MCF 10A (cell line): ENCODE results near the gene MTHFD1L. TPM values are rescaled to one million over a fixed set of nuclear protein-coding genes. Genes with fewer than 3 reads are reported as not detected.

ENCODE experiments used
- BruUV-seq: library from RNA; stranded (reverse); fragments of 400-500 nt; replicated peaks from 2 replicates; lab custom pipeline; 2021; lab: Mats Ljungman, UMichigan
- CTCF ChIA-PET: fragments of 300-600 bp; sonication (Branson Sonifier 250); formaldehyde crosslinking; extraction: SDS; loops from one replicate; lab custom pipeline; 2021; ENCODE audit warnings: antibody characterized with exemption, inconsistent platforms; lab: Yijun Ruan, JAX
- POLR2A ChIA-PET: fragments of 300-600, 350-650 bp; sonication (Branson Sonifier 250); formaldehyde crosslinking; extraction: SDS; loops from one replicate; lab custom pipeline; 2020; ENCODE audit warnings: antibody characterized with exemption, inconsistent platforms; lab: Yijun Ruan, JAX
- DNase-seq: peaks from one replicate; pipeline ENCODE4 v3.0.0-alpha.2; 2018; ENCODE audit not compliant: unreplicated experiment
- H3K27ac Mint-ChIP-seq: one replicate; pipeline ENCODE4 v1.8.0; 2022; ENCODE audit warnings: mild to moderate bottlenecking, low read depth, mixed read lengths; ENCODE audit not compliant: unreplicated experiment
- H3K27me3 Mint-ChIP-seq: one replicate; pipeline ENCODE4 v1.8.0; 2022; ENCODE audit warnings: mixed read lengths; ENCODE audit not compliant: insufficient read depth, unreplicated experiment
- H3K36me3 Mint-ChIP-seq: one replicate; pipeline ENCODE4 v1.8.0; 2022; ENCODE audit warnings: mild to moderate bottlenecking, moderate library complexity, mixed read lengths; ENCODE audit not compliant: insufficient read depth, unreplicated experiment
- H3K4me1 Mint-ChIP-seq: one replicate; pipeline ENCODE4 v1.8.0; 2022; ENCODE audit warnings: mixed read lengths; ENCODE audit not compliant: insufficient read depth, unreplicated experiment
- H3K4me3 Mint-ChIP-seq: one replicate; pipeline ENCODE4 v1.8.0; 2022; ENCODE audit warnings: mild to moderate bottlenecking, moderate library complexity, mixed read lengths; ENCODE audit not compliant: unreplicated experiment
- H3K9me3 Mint-ChIP-seq: one replicate; pipeline ENCODE4 v1.8.0; 2022; ENCODE audit warnings: mixed read lengths; ENCODE audit not compliant: unreplicated experiment
- intact Hi-C: fragments of 100-400 bp; cut with micrococcal nuclease; formaldehyde crosslinking; loops from 2 replicates; pipeline ENCODE4 v1.14.1; 2022
- total RNA-seq: library from RNA; stranded (reverse); gene quantifications from 2 replicates; pipeline ENCODE4 v1.2.3, GENCODE V29; 2022
- TF ChIP-seq, protein P1 (sequence below): fragments of 200-600 bp; IDR thresholded peaks from one replicate; pipeline ENCODE4 v1.8.0; 2022; ENCODE audit warnings: antibody characterized with exemption, mild to moderate bottlenecking; ENCODE audit not compliant: unreplicated experiment

Gene MTHFD1L
- total RNA-seq, 1 experiment from 2014 or later = 110 TPM

DNA sequence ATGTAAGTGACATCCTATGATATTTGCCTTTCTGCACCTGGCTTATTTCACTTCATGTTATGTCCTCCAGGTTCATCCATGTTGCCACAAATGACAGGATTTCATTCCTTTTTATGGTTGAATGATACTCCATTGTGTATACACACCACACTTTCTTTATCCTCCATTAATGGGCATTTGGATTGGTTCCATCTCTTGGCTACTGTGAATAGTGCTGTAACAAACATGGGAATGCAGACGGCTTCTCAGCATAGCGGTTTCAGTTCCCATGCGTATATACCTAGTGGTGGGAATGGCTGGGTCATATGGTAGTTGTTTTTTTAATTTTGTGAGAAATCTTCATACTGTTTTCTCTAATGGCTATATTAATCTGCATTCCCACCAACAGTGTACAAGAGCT is 14.8 kb downstream of the MTHFD1L start:
- no peaks in the 10 kb centered on the region for H3K9me3 Mint-ChIP-seq
- POLR2A ChIA-PET = interaction anchor here (1.1 to 1.5 kb wide), 2 partner anchors 11 to 13 kb away, joined by 3 read pairs; no protein-coding TSS in a partner anchor
- no TSS peak for BruUV-seq
- H3K4me3 Mint-ChIP-seq = no peak overlapping the region
- TF ChIP-seq, protein P1, sequence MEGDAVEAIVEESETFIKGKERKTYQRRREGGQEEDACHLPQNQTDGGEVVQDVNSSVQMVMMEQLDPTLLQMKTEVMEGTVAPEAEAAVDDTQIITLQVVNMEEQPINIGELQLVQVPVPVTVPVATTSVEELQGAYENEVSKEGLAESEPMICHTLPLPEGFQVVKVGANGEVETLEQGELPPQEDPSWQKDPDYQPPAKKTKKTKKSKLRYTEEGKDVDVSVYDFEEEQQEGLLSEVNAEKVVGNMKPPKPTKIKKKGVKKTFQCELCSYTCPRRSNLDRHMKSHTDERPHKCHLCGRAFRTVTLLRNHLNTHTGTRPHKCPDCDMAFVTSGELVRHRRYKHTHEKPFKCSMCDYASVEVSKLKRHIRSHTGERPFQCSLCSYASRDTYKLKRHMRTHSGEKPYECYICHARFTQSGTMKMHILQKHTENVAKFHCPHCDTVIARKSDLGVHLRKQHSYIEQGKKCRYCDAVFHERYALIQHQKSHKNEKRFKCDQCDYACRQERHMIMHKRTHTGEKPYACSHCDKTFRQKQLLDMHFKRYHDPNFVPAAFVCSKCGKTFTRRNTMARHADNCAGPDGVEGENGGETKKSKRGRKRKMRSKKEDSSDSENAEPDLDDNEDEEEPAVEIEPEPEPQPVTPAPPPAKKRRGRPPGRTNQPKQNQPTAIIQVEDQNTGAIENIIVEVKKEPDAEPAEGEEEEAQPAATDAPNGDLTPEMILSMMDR = no peak
- intact Hi-C loops = no loop called here
- no peak for DNase-seq
- H3K27ac Mint-ChIP-seq = peak overlapping the region; percentile 84
- CTCF ChIA-PET = interaction anchor here (0.6 to 2.7 kb wide), 5 partner anchors 11 to 135 kb away, joined by 3 to 9 read pairs (median 3); no protein-coding TSS in a partner anchor
- peaks cover 67% of the 10 kb centered on the region for H3K36me3 Mint-ChIP-seq
- H3K27me3 Mint-ChIP-seq = no peaks in the 10 kb centered on the region
- H3K4me1 Mint-ChIP-seq = peaks cover 28% of the 10 kb centered on the region

DNA sequence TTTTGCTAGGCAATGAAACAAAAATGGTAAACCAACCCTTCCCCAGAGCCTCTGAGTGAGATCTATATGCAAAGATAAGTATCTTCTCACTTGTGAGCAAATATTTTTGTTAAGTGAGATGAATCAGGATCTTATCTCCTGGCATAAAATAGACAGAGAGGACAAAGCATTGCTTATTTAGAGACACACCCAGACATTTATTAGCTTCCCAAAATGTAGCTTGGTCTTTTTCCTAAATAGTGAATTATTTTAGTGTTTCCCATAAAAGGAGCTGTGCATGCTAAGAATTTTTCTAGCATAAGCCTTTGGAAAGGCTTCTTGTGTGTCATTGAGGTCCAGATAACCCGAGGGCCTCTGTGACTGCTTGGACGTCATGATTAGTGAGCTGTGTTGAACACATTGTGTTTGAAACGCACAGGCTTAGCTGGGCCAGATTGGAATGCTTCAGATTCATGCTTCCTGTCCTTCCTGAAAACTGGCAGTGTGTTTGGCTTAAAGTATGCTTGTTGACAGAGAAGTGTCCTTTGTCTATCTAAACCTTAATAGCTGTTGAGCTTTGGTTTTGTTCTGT is 16.5 kb downstream of the MTHFD1L start:
- Mint-ChIP-seq H3K27me3 (no peaks in the 10 kb centered on the region), H3K36me3 (peaks cover 75% of the 10 kb centered on the region), H3K4me3 (no peak overlapping the region), H3K9me3 (no peaks in the 10 kb centered on the region), H3K27ac (peak overlapping the region; percentile 84), H3K4me1 (peaks cover 19% of the 10 kb centered on the region)
- peak; percentile 72 for DNase-seq
- TF ChIP-seq, protein P1 = no peak
- no TSS peak for BruUV-seq
- CTCF ChIA-PET = interaction anchor here (0.7 to 1.8 kb wide), 12 partner anchors 9 to 492 kb away, joined by 3 to 16 read pairs (median 5); partner anchors contain the start of gene MTHFD1L
- intact Hi-C loops = no loop called here
- POLR2A ChIA-PET = interaction anchor here (0.6 to 1.9 kb wide), 11 partner anchors 9 to 509 kb away, joined by 3 to 17 read pairs (median 3); partner anchors contain the start of gene MTHFD1L

DNA sequence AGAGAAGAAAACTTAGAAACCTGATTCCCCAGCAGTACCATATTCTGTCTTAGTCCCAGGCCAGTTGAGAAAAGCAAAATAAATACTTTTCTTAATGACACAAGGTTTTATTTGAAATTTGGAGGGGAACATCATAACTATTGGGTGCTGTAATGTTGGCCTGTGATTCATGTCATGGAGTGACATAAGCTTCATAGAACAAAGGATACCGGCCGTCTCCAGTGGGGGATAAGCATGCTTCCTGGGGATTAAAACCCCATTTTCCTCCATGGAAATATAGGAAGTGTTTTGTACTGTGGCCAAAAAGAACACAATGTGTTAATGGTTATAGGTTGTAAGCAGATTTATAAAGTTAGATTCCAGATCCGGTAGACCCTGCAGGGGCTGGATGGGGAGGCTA is 18.0 kb downstream of the MTHFD1L start:
- ChIA-PET CTCF (no interaction called here), POLR2A (no interaction called here)
- H3K9me3 Mint-ChIP-seq = no peaks in the 10 kb centered on the region
- intact Hi-C loops = no loop called here
- TF ChIP-seq, protein P1 = no peak
- no TSS peak for BruUV-seq
- H3K27me3 Mint-ChIP-seq = no peaks in the 10 kb centered on the region
- peaks cover 19% of the 10 kb centered on the region for H3K4me1 Mint-ChIP-seq
- DNase-seq = no peak
- peaks cover 81% of the 10 kb centered on the region for H3K36me3 Mint-ChIP-seq
- H3K27ac Mint-ChIP-seq = peak overlapping the region; percentile 84
- H3K4me3 Mint-ChIP-seq = no peak overlapping the region

DNA sequence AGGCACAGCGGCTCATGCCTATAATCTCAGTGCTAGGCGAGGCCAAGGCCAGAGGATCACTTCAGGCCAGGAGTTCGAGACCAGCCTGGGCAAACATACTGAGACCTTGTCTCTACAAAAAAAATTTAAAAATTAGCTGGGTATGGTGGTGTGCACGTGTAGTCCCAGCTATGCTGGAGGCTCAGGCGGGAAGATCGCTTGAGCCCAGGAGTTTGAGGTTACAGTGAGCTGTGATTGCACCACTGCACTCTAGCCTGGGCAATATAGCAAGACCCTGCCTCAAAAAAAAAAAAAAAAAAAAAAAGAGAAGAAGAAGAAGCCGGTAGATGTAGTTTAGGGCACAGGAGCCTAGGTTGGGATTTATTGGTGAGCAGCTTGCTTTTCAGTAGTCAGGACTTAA is 20.7 kb downstream of the MTHFD1L start:
- TF ChIP-seq, protein P1 = no peak
- intact Hi-C loops = no loop called here
- H3K9me3 Mint-ChIP-seq = no peaks in the 10 kb centered on the region
- H3K4me3 Mint-ChIP-seq = no peak overlapping the region
- peaks cover 76% of the 10 kb centered on the region for H3K36me3 Mint-ChIP-seq
- H3K4me1 Mint-ChIP-seq = peaks cover 10% of the 10 kb centered on the region
- no peak overlapping the region for H3K27ac Mint-ChIP-seq
- H3K27me3 Mint-ChIP-seq = no peaks in the 10 kb centered on the region
- BruUV-seq = no TSS peak
- no peak for DNase-seq
- POLR2A ChIA-PET = no interaction called here
- CTCF ChIA-PET = interaction anchor here (0.6 to 1.0 kb wide), 4 partner anchors 24 to 434 kb away, joined by 3 to 5 read pairs (median 4); no protein-coding TSS in a partner anchor
